Epithelial cell of proximal tubule (primary cell): ENCODE results near the gene APBA3. TPM values are rescaled to one million over a fixed set of nuclear protein-coding genes. Genes with fewer than 3 reads are reported as not detected.

Experiments
- DNase-seq: peaks from one replicate; pipeline ENCODE4 v3.0.0-alpha.2; 2011; ENCODE audit warnings: low read depth
- H3K4me3 ChIP-seq: 2 replicates; pipeline ENCODE4 v1.5.1; 2011; ENCODE audit warnings: low read depth, mild to moderate bottlenecking, low read length
- CTCF ChIP-seq: conservative IDR thresholded peaks from 2 replicates; pipeline ENCODE4 v1.5.1; 2012; ENCODE audit warnings: low read depth, mild to moderate bottlenecking, low read length
- total RNA-seq: library from RNA; depleted of rRNA; stranded (reverse); fragments of >200 nt; gene quantifications from 2 replicates; pipeline ENCODE4 v1.2.3, GENCODE V29; 2015

APBA3 gene
- total RNA-seq, 1 donor from 2014 or later = 25.8 TPM

- DNase-seq = no peak
- TF ChIP-seq CTCF = no peak
- no peak overlapping the region for H3K4me3 ChIP-seq
These were observed 20.1 kb upstream of the APBA3 start for GRCh38 chr19:3781603-3782002.

GRCh38 chr19:3780786-3781304, 19.4 kb upstream of the APBA3 start:
- DNase-seq = no peak
- H3K4me3 ChIP-seq = no peak overlapping the region
- no peak for TF ChIP-seq CTCF

GRCh38 chr19:3778899-3779723, 17.6 kb upstream of the APBA3 start:
- TF ChIP-seq CTCF = no peak
- DNase-seq = no peak

GRCh38 chr19:3778104-3778867, 16.8 kb upstream of the APBA3 start:
- no peak for TF ChIP-seq CTCF
- no peak for DNase-seq
- no peak overlapping the region for H3K4me3 ChIP-seq

More at GRCh38 chr19:3778899-3779723, 17.6 kb upstream of the APBA3 start:
- no peak overlapping the region for H3K4me3 ChIP-seq

GRCh38 chr19:3776479-3777040, 15.1 kb upstream of the APBA3 start:
- no peak overlapping the region for H3K4me3 ChIP-seq
- no peak for DNase-seq
- TF ChIP-seq CTCF = no peak

GRCh38 chr19:3775831-3776230, 14.3 kb upstream of the APBA3 start:
- no peak for DNase-seq
- no peak for TF ChIP-seq CTCF
- no peak overlapping the region for H3K4me3 ChIP-seq
